Activated CD4-positive, alpha-beta T cell treated with anti-CD3 and anti-CD28 coated beads for 4 hours (primary cell): ENCODE measurements around the gene MCTP1.

ENCODE experiments used
- DNase-seq, 2 donors: peaks; one replicate each; pipeline ENCODE4 v3.0.0-alpha.2; 2020

The MCTP1 gene

GRCh38 chr5:94928891-94929290 is 356.0 kb downstream of the MCTP1 start:
- no peak for DNase-seq

DNA sequence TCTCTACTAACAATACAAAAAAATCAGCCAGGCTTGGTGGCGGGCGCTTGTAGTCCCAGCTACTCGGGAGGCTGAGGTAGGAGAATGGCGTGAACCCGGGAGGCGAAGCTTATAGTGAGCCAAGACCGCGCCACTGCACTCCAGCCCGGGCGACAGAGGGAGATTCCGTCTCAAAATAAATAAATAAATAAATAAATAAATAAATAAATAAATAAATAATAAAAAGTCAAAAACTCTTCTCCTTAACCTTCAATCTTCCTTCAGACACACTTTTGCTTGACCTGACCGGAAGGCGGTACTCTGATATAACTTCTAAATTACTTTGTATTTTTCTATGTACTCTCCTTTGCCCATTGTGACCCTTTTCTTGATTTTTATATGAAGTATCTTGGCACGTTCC is 364.3 kb downstream of the MCTP1 start:
- no peak for DNase-seq

DNA sequence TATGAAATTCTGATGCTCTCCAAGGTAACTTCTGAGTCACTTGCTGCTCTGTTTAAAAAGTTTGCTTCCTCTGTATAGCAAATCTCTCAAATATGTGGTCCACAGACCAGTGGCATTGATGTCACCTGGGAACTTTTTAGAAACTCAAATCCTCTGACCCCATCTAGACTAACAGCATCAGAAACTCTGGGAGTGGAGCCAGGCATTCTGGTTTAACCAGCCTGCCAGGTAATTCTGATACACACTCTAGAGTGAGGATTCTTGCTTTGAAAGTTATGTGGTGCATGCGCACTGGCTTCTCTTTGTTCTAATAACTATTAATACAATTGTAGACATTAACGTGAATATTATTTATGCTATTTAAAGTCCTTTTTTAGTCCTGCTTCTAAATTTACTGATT is 368.3 kb downstream of the MCTP1 start:
- no peak for DNase-seq

GRCh38 chr5:94911276-94911675 is 373.6 kb downstream of the MCTP1 start:
- DNase-seq: no peak

- no peak for DNase-seq
Measured at GRCh38 chr5:94910721-94911120, 374.2 kb downstream of the MCTP1 start.

DNA sequence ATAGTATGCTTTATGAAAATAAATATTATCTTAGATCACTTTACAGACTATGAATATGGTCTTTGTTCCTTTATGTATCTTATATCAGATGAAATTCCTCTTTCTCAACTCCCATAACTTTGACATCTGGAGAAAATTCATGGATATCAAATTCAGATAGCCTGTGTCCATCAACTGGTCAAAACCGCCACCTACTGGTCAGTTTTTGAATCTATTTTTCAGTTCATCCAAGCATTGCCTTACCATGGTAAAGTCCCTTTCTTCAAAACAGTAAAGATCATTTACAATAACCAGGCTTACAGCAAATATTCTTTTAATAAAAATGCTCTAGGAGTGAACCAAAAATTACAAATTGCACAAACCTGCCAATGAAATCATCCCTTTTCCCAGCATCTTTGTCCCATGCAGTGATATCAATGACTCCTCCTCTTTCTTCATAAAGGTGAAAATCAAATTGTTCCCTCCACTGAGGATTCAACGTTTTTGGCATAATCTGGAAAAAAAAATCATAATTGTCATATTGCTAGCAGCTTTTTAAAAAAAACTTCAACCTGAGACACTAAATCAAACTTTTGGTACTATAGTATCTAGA is 375.9 kb downstream of the MCTP1 start:
- no peak for DNase-seq

DNA sequence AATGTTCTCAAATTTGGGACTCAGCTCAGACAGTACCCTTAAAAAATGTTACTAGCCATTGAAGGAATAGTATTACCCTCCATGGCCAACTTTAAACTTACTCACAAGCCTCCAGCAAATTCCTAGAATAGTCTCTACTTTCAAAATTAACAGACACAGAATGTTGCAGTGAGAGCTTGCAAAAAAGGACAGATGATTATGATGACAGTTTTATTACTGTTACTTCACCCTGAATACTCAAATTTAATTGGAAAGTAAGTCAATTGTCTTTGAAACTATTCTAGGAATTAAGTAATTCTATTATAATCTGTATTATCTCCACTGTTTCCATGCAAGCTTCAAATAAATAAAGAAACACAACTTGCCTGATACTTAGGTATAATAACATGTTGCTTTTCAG is 378.1 kb downstream of the MCTP1 start:
- DNase-seq: no peak

GRCh38 chr5:94903726-94904125 is 381.2 kb downstream of the MCTP1 start:
- no peak for DNase-seq

DNA sequence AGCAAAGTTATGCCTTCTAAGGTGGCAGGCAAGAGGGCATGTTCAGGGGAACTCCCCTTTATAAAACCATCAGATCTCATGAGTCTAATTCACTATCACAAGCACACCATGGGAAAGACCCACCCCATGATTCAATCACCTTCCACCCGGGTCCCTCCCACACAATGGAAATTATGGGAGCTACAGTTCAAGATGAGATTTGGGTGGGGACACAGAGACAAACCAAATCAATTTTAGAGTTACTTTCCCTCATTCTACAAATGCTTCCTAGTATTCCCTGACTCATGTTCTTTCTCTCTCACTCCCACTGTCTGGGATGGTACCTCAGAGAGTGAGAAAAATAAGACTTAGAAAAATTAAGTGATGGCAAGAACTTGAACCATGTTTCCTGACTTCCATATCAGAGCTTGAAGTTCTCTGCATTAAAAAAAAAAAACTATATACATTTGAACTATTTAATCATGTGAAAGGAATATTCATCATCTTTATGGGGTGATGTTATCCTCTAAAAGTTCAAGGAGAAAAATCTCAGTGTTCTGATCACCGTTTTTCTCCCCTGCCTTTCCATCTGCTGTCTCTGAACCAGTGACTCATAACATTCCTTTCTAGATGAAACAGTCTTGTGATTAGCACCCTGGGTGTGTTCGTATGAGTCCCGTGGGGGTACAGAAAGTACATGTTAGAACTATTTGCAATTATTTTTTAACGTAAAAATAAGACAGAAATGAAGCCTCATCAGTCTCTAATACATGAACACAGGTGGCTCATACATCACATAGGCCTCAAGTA is 383.5 kb downstream of the MCTP1 start:
- DNase-seq: no peak

GRCh38 chr5:94900006-94900505 is 384.8 kb downstream of the MCTP1 start:
- DNase-seq: no peak

- no peak for DNase-seq
Measured at GRCh38 chr5:94893412-94894135, 391.3 kb downstream of the MCTP1 start.

DNA sequence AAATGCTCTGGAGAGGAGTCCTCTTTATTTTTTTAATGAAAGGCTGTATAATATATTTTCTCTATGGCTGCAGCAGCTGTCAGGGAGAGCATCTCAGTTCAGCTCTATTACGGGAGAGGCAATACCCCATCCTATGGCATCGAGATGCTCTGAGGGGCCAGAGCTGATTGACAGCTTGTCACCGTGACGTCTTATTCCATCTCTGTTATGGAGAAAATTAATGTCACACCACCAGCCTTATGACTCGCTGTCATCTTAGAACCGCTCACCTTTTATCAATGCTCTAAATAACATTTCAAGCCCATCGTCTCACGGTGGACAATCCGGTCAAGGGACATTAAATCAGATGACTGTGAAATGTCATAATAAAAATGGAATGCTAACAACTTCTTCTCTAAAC is 392.9 kb downstream of the MCTP1 start:
- no peak for DNase-seq

DNA sequence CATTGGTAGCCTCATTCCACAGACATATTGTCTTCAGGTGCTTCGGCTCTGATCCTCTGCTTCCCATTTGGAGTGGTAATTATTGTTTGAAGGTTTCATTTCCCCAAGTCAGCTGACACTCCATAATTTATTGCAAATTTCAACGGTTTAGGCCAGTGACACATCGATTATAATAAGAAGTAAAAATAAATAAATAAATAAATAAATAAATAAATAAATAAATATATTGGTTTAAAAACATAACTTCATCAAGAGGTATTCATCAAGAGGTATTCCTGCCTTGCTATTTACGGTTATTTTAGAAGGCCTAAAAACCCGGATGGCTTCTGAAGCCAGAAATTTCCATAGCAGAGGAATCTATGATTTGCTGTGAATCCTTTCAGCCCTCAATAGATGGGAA is 393.3 kb downstream of the MCTP1 start:
- DNase-seq: no peak

DNA sequence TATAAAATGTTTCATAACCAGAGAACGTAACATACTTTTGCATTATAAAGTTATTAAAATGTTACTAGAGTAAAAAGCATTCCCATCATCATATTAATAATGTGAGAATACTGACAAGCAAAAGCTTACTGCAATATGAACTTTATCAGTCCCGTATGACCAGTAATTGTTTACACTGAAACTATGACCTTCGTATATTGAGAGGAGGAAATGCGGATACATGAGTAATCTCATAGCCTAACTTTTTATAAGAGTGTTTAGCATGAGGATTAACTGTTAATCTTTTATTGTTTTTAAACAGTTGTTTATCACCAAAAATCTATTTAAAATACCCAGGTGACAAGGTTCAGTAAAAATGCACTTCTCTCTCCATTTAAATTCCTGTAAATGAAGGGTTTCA is 394.0 kb downstream of the MCTP1 start:
- DNase-seq: no peak

GRCh38 chr5:94888674-94889073 is 396.2 kb downstream of the MCTP1 start:
- DNase-seq: no peak

DNA sequence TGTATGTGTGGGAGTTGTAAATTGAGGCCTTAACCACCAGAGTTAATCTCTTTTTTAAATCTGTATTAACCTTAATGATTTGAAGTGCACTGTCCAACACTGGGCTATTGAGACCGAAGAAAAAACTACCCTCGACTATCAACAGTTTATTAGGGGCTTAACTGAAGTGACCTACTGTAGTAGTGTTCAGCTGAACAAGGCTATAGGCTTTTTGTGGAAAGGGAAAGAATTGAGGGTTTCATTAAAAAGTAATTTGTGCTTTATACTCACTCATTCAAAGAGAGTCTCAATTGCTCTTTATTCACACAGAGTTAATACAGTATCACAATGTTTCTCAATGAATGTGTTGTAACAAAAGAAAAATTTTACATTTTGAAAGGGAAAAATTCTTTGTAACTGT is 399.0 kb downstream of the MCTP1 start:
- DNase-seq: no peak

DNA sequence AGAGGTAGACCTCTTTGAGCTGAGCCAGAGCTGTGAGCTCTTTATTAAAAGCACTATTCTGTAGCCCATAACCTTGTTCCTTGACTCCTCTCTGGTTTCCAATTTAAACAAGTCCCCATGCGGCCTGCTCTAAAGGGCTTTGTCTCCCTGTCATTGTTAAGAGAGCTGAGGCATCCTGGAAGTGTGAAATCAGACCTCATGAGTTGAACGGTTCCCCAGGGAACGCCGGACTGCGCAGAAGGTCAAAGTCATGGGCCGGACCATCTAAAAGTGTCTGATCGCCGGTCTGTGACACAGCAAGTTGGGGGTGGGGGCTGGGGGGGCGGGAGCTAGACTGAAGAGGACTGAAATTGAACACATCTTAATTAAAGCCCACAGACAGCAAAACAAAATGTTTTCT is 400.6 kb downstream of the MCTP1 start:
- DNase-seq: no peak

- DNase-seq: no peak
Measured at GRCh38 chr5:94872526-94872925, 412.4 kb downstream of the MCTP1 start.

DNA sequence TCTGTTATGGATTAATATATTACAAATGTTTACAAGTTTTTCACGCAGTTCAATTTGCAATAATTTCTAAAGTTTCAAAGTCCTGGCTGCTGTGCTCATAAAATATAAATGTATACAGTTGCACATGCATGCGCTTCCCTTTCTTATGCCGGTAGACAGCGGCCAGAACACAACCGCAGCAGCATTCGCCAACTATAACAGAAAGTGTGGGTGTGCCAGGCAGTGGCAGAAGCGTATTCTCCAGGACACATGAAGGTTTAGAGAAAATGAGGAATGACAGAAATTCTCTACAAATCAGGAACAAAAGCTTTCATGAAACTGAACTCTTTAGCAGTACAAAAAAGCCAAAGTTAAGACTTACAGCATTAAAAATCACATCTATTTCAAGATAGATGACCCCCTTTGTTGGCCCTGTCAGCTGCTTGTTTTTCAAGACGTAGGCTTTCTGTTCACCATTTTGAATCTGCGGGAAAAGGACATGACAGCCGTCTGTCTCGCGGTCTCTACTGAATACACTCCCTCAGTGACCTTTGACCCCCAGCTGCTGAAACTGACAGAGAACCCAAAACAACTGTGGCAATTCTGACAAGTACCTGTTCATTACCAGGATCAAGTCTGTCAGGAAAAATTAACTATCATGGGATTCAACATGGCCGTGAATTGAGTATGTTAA is 414.2 kb downstream of the MCTP1 start:
- no peak for DNase-seq

DNA sequence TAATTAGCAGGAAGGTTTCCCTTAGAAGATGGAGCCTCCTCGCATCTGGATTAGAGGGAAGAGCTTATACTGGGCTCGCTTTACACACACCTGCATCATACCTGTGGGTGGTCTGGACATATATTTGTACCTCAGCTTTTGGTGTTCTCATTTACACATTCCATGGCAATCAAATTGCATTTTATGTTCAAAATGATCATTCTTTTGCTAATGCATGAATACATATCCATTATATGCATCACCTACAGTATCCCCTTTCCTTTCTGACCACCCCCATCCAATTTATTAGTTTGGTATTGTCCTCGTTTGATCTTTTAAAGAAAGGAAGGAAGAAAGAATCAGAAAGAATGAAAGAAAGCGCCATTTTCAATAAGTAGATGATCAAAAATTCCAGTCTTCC is 415.0 kb downstream of the MCTP1 start:
- no peak for DNase-seq

DNA sequence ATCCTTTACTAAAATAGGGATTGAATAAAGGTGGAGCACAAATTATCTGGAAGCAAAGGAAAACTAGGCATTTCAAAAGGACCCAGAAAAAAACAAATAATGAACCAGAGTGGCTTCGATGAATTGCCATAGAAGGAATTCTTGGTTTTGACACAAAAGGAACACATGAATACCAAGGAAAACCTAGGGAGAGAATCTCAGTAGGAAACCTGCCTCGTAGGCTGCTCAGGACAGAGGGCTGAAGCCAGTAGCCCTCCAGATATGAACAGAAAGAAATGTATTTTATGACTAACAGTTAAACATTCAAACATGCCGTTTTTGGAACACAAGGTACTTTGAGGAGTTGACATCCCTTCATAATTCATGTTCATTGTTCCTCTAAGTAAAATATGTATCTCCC is 420.9 kb downstream of the MCTP1 start:
- DNase-seq: no peak

DNA sequence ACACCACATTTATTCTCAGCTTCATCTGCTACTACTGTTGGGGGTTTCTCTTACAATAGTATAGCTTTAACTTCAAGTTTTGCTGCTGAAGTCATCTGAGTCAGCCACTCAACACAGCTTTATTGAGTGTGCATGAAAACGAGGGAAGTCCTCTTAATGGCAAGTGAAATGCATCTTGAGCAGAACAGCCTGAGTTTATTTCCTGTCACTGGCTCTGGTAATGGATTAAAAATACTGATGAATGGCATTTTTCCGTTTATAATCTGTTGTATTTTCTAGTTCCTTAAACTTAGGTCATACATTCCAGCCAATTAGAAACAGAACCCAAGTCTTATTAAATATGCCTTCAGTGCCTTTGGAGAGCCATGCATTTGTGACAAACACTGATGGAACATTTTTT is 427.8 kb downstream of the MCTP1 start:
- no peak for DNase-seq

GRCh38 chr5:94856257-94856800 is 428.6 kb downstream of the MCTP1 start:
- DNase-seq: no peak
